Stomach (tissue), 4 donors: ENCODE measurements around the gene NSD2.

Experiments
- CTCF ChIP-seq, 7 experiments: fragments of 450-650 bp in 4 of 7; fragments of 200-600 bp in 3 of 7; sonication (generic) in 3 of 7; IDR thresholded peaks; one replicate each; pipeline ENCODE4 v1.5.1; 2016 to 2019; ENCODE audit warnings: antibody characterized with exemption in 7 of 7, control low read depth in 2 of 7, mild to moderate bottlenecking in 1 of 7
- EP300 ChIP-seq: sonication (generic); formaldehyde crosslinking; IDR thresholded peaks from one replicate; pipeline ENCODE4 v1.6.1; 2017; ENCODE audit warnings: antibody characterized with exemption
- POLR2A ChIP-seq, 4 donors: fragments of 450-650 bp; IDR thresholded peaks; one replicate each; pipeline ENCODE4 v1.6.1; 2016; ENCODE audit warnings: antibody characterized with exemption in 4 of 4, control low read depth in 2 of 4, mild to moderate bottlenecking in 1 of 4, moderate library complexity in 1 of 4
- POLR2AphosphoS5 ChIP-seq, 3 donors: sonication (generic); formaldehyde crosslinking; IDR thresholded peaks; one replicate each; pipeline ENCODE4 v1.6.1; 2016; ENCODE audit warnings: antibody characterized with exemption in 3 of 3

- TF ChIP-seq EP300, result no peak
- no peak for TF ChIP-seq POLR2A (IDR thresholded peaks at IDR 0.05)
- TF ChIP-seq CTCF (IDR thresholded peaks at IDR 0.05), result no peak
- no peak for TF ChIP-seq POLR2AphosphoS5 (IDR thresholded peaks at IDR 0.05)
Observed at GRCh38 chr4:1989533-1990347, 118.5 kb downstream of the NSD2 start.
